Stimulated activated CD8-positive, alpha-beta memory T cell treated with anti-CD3 and anti-CD28 coated beads, Interleukin-12 subunit alpha, Interleukin-12 subunit beta, amount 100 ng/mL, for 24 hours (primary cell): ENCODE data around the gene GPR78.

Experiments
- DNase-seq: peaks from one replicate; pipeline ENCODE4 v3.0.0-alpha.2; 2020; ENCODE audit errors: extremely low read depth

Gene GPR78

GRCh38 chr4:8547108-8547911 is 32.9 kb upstream of the GPR78 start:
- no peak for DNase-seq

GRCh38 chr4:8547912-8548730 is 32.1 kb upstream of the GPR78 start:
- no peak for DNase-seq

GRCh38 chr4:8548731-8549351 is 31.4 kb upstream of the GPR78 start:
- DNase-seq, result no peak

GRCh38 chr4:8549352-8549931 is 30.8 kb upstream of the GPR78 start:
- no peak for DNase-seq

GRCh38 chr4:8550691-8551090 is 29.5 kb upstream of the GPR78 start:
- DNase-seq, result no peak

GRCh38 chr4:8552024-8552423 is 28.2 kb upstream of the GPR78 start:
- no peak for DNase-seq

GRCh38 chr4:8552581-8553205 is 27.5 kb upstream of the GPR78 start:
- DNase-seq, result no peak

- DNase-seq, result no peak
Measured at GRCh38 chr4:8553216-8553615, 27.0 kb upstream of the GPR78 start.

- DNase-seq, result no peak
Measured at GRCh38 chr4:8553991-8554405, 26.2 kb upstream of the GPR78 start.

- DNase-seq, result no peak
Measured at GRCh38 chr4:8554555-8555100, 25.6 kb upstream of the GPR78 start.

- no peak for DNase-seq
Measured at GRCh38 chr4:8555716-8556115, 24.5 kb upstream of the GPR78 start.

GRCh38 chr4:8556341-8557150 is 23.6 kb upstream of the GPR78 start:
- no peak for DNase-seq

GRCh38 chr4:8557151-8558076 is 22.8 kb upstream of the GPR78 start:
- no peak for DNase-seq

- DNase-seq, result no peak
Measured at GRCh38 chr4:8558080-8558960, 21.9 kb upstream of the GPR78 start.

- DNase-seq, result no peak
Measured at GRCh38 chr4:8559011-8559410, 21.2 kb upstream of the GPR78 start.

GRCh38 chr4:8559524-8560264 is 20.5 kb upstream of the GPR78 start:
- no peak for DNase-seq

GRCh38 chr4:8560265-8561047 is 19.7 kb upstream of the GPR78 start:
- DNase-seq, result no peak
